ENCODE results near the gene SGCE.

GRCh38 chr7:94618126-94618525 lies 37.8 kb downstream of the SGCE start:
- TF ChIP-seq CTCF (conservative IDR thresholded peaks at IDR 0.05; ENCODE audit: low read length): no peak
- no peak for TF ChIP-seq EZH2phosphoT487 (IDR thresholded peaks at IDR 0.05; ENCODE audit: borderline replicate concordance)

Data from Loucy (cell line).